ENCODE data around the gene P4HA3.
"Not testable (repeated sequence)": the region's sequence is repeated elsewhere in the genome, so short reads cannot be mapped to it uniquely, and the experiment has no call there.

Gene P4HA3

DNA sequence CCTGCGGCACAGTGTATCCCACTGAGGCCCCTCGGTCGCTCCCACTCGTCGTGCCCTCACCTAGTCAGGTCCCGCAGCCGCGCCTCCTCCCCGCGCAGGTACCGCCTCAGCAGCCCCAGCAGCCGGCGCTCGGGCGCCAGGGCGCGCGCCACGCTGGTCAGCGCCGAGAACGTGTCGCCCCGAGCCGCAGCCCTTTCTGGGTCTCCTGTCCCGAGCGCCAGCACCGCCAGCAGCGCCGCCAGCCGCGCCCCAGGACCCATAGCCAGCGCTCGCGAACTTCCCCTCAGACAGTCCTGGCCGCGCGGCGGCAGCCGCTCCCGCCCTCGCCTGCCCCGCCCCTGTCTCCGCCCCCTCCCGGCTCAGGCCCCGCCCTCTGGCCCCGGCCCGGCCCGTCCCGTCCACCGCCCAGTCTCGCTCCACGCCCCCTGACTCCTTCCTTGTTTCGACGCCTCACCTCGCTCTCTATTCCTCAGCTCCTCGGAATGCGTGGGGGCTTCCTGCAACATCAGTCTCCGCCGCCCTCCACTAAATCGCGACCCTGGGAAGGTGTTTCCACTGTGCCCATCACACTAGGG lies at the start of gene P4HA3:
Gene P4HA3 (minus strand): TSS at position 289 of the 575 bp plus-strand sequence. CDS start 29 bp downstream, at position 260.
- peak; percentile 63 for DNase-seq

DNA sequence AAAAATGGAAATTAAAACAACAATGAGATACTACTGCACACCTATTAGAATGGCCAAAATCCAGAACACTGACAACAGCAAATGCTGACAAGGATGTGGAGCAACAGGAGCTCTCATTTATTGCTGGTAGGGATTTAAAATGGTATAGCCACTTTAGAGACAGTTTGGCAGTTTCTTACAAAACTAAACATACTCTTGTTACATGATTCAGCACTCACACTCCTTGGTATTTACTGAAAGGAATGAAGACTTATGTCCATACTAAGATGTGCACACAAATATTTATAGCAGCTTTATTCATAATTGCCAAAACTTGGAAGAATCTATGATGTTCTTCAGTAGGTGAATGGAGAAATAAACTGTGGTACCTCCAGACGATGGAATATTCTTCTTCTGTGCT lies 46.0 kb upstream of the P4HA3 start:
- DNase-seq: no peak

DNA sequence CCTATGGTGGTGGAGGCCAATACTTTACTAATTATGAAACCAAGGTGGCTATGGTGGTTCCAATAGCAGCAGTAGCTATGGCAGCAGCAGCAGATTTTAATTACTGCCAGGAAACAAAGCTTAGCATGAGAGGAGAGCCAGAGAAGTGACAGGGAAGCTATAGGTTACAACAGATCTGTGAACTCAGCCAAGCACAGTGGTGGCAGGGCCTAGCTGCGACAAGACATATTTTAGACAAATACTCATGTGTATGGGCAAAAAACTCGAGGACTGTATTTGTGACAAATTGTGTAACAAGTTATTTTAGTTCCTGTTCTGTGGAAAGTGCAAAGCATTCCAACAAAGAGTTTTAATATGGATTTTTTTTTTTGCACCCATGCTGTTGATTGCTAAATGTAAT lies 44.2 kb upstream of the P4HA3 start:
- no peak for DNase-seq

DNA sequence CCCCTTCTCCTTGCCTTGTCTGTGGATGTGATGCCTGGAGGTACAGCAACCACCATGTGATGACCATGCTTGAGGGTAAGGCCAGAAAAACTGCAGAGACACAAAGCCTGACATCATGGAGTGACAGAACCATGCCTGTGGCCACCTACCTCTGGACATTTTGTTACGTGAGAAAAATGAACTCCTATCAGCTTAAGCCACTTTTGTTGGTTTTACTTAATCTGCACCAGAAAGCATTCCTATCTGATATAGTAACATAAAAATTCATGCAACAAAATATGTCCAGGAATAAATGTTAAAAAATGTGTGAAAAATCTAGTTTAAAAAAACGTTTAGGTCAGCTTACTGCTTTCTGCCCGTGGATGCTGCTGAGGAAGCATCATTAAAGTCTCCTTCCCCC lies 42.6 kb upstream of the P4HA3 start:
- DNase-seq: no peak

DNA sequence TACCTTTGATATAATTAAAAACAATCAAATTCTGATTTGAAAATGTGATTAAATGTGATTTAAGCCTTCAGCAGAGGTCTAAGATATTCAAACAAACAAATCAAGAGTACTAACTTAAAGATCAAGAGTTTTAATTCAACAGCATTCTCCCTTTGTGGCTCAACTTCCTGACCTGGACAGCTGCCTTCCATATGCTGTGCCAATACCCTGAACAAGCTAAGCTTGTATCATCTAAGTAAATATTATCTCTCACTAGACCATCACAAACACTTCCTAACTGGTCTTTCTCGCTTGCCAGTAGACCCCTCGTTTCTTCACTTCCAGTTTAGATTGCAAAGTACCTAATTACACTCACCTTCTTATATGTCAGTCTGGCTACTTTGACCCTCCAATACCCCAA lies 35.9 kb upstream of the P4HA3 start:
- DNase-seq: no peak

DNA sequence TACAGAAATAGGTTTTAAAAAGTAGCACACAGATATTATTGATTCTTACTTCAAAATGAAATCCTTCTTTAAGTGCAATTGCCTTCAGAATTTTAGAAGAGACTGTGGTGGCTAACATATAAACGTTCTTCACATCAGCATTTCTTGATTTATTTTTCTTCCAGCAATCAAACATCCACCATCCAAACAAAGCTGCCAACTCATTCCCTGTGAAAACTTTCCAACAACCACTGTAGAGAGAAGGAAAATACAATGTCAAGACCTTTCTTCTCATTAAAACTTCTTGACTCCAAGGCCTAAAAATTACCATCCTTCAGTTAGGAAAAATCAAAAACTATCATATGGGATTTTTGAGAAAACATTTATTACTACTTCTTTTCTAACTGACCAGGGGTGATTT lies 34.0 kb upstream of the P4HA3 start:
- DNase-seq: no peak

DNA sequence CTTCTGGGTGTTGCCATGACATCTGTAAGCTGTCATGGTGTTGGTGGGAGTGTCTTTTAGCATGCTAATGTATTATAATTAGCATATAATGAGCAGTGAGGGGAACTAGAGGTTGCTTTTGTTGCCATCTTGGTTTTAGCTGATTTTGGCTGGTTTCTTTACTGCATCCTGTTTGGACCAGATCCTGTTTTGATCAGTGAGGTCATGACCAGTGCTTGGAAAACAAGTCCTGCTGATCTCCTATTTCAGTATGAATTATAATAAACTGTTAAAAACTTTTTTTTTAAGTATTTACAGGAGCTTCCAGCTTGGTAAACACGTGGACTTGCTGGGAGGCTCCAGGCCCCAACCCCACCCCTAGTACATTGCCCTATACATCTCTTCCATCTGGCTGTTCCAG lies 30.5 kb upstream of the P4HA3 start:
- DNase-seq: no peak

DNA sequence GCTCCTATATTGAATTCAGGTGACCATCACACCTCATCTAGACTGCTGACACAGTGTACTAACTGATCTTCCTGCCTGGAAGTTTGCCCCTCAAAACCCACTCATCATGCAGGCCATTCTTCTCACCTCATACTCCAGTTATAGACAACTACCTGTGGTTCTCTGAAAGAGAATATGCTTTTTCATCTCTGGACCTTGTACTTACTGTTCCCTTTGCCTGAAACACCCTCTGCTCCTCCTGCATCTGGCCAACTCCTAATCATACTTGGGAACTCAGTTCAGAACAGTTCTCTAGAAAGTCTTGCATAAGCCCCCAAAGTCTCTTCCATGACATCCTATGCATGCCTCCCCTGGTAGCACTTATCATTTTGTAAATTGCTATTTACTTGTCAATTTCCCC lies 28.2 kb upstream of the P4HA3 start:
- no peak for DNase-seq

DNA sequence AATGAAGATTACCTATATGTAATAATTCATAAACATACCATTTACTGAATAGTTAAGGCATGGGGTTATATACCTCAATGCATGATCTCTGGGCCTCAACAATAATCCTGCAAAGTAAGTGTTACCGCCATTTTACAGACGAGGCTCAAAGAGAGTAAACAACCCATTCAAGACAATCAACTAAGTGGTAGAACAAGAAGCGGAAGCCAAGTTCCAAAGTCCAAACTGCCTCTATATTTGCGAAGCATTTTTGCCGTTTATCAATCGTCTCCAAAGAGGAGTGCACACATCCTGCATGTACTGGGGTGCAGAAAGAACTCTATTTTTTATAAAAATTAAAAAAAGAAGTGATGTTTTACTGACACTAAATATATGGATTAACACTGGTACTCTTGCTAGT lies 27.5 kb upstream of the P4HA3 start:
- no peak for DNase-seq

DNA sequence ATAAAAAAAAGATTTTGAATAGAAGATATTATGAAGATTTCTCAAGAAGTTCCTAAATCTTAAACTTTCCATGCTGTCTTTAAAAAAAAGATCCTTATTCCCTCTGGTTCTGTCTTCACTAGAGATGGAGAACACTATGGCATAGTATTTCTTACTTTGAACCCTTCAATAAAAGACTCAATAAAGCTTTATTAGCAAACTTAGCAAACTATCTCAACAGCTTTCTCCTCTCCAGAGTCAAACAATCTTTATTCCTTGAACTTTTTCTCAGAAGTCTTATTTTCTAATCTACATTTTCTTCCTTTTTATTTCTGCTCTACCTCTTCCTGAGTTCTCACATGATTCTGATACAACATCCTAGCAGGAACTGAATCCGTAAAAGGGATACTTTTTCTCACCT lies 21.8 kb upstream of the P4HA3 start:
- no peak for DNase-seq

DNA sequence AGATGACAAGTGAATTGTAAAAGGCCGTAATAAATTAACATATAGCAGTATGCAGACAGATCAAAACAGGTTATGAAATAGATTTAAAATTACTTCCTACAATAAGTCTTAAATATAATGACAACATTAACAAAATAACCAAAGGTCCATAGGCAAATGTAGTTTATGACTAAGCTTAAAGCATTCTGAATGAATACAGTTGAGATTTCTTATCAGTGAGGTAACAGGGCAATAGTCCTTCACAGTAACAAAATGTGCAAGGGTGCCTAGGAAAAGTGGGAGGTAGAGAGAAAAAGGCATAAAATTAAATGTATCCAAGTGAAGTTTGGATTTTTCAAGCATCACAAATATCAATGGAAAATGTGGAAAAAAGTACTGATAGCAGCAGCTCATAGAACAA lies 20.9 kb upstream of the P4HA3 start:
- no peak for DNase-seq

DNA sequence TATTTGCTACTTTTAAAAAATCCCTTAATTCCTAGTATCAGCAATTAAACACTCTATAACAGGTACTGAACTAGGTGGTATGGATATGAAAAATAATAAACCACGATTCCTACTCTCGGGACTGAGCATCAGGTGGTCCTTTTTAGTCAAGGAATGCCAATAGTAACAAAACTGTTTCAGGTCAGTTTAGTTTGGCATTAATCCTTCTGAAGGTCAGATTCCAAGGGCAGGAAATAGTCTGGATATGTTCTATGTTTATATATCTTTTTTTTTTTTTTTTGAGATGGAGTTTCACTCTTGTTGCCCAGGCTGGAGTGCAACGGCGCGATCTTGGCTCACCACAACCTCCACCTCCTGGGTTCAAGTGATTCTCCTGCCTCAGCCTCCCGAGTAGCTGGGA lies 19.6 kb upstream of the P4HA3 start:
- not testable (repeated sequence) for DNase-seq

DNA sequence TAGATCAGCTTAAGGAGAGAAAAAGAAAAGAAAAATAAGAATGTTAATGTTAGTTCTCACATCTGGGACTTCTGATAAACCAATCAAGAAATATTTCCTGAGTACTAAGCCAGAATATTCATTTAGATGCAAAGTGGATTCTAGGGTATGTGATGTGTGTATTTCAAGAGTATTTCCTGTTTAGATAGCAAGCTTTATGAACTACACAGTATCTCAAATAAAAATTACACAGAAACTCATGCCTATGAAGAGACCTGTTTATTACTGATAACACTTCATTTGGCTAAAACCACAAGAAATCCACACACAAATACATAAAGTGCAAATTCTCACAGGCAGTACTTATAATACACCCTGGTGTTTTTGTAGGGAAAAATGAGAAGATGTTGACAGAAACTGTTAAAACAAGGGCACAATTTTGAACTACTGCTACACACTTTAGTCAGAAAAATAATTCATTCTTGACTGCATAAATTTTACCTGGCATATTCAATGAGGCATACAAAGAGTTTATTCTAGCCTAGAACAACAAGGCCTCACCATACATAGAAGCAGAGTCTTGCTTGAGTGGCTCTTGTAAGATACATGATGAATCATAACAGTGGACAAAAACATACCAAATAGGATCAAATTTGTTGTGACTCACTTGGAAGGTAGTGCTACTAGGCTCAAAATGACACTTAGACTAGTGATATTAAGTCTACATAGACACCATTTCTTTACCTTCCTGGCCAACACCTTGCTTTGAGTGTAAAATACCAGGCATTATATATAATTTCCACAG lies 18.8 kb upstream of the P4HA3 start:
- no peak for DNase-seq

DNA sequence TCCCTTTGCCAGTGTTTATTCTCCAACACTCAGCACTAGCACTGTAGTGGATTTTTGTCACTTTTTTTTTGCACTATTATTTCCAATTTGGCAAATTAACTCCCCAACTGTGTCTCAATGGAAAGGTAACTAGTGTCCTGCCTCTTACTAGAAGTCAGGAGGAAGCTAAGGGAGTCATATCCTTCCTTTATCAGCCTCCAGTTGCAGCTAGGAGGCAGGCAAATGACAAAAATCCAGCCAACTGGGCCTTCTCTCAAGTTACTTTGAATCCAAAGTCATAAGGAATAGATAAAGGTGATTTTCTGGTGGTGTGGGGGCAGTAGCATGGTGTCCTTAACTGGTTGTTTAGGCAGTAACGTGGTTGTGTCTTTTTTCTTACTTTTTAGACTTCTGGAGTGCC lies 15.6 kb upstream of the P4HA3 start:
- no peak for DNase-seq

DNA sequence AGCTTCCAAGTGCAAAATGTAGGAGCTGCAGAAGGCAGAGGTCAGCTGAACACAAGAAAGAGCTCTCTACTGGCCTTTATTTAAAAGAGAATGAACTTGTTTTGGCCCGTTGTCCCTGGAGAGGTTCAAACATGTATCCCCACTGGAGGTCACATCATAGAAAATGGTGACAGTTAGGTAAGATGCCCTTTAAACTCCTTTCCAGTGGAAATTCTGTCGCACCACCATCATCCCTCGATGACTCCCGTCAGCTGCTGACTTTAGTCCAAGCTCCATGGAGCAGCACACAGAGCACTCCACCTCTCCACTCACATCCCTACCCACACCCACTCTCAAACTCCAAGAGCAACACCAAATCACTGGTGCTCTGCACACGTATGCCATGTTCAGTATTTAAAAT lies 15.2 kb upstream of the P4HA3 start:
- DNase-seq: no peak

DNA sequence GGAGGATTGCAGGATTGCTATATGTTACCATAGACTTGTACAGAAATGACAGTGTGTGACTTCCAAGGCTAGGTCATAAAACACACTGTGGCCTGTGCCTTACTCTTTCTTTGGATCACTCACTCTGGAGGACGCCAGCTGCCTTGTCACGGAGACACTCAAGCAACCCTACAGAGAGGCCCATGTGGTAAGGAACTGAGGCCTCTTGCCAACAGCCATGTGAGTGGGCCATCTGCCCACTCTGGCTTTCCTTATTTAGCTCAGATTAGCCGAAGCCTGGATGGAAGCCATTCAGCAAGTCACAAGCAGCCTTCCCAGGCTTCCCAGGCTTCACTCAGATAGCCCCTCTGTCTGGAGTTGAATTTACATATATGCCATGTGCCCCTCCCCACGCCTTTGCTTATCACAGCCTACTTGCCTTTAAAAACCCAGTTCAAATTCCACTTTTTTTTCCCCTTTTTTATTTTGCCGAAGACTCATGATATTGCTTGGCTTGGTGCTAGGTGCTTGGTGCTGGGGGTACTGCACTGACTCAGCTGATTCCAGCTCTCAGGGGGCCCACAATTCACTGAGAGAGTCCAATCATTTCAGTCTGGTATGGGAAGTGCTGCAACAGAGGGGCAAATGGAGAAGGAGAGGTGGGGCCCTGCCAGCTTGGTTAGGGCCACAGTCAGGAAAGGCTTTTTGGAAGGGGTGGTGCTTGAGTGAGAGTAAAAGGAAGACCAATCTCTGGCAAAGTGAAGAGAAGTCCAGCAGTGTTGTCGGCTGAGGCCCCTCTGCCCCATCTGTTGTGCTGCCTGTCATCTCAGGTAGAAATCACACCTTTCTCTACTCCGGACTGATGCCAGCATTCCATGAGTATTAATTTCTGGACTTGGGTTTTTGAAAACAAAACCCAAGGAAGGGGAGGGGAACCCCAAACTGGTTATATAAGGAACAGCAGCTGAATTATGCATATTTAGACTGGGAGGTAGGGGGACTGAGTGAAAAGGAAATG lies 14.5 kb upstream of the P4HA3 start:
- DNase-seq: no peak

DNA sequence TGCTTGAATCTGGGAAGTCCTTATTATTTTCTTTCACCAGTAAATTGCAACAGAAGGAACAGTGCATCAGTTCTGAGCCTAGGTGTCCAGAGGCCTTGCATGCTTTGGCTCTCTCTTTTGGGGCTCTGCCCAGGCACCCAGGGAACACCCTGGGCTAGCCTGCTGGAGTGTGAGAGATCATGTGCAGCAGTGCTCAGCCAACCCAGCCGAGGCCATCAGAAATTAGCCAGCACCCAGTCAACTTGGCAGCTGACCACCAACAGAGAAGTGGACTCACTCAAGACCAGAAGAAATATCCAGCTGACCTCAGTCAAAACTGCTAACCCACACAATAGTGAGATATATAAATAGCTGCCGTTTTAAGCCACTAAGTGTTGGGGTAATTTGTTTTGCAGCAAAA lies 11.2 kb upstream of the P4HA3 start:
- DNase-seq: no peak

DNA sequence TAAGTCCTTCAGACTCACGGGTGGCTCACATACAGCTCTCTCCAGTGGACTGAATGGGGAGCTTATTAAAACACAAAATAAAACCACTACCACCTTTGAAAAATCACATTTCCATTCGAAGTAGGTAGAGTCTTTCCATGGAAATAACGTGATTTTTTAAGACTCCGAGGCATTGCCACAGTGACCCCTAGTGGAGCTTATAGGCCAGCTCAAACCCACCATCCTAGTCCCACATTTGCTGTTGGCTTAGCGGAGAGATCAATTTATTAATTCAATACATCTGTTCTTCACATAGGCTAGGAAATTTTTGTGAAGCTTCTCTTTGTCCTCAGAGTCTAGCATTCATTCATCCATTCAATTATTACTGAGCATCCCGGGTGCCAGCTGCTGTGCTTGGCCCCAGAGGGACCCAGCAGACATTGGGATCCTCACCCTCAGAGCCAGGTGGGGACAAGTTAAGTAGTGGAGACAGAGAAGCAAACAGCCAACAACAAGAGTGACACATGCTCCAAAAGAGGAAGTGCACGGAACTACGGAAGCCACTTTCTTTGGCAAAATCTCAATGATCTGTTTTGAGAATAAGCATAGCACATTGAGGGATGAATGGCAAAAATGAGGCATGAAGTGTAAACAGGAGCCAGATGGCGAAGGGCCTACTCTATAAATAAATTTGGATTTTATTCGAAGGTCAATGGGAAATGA lies 10.2 kb upstream of the P4HA3 start:
- DNase-seq: no peak

DNA sequence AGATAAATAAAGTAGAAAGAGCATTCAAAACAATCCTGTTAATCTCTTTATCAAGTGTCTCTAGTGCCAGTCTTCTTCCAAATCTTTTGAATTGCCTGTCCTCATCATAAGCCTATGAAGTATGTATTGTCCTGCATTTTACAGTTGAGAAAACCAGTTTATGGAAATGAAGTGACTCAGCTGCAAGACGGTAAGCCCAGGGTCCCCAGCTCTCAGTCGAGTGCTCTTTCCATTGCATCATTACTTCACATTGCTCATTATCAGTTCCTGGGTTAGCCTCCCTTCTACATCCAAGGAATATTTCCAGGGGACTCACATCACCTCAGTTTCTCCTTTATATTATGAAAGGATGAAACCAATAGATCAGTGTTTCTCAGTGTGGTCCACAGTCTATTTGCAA lies 9.1 kb upstream of the P4HA3 start:
- DNase-seq: no peak

DNA sequence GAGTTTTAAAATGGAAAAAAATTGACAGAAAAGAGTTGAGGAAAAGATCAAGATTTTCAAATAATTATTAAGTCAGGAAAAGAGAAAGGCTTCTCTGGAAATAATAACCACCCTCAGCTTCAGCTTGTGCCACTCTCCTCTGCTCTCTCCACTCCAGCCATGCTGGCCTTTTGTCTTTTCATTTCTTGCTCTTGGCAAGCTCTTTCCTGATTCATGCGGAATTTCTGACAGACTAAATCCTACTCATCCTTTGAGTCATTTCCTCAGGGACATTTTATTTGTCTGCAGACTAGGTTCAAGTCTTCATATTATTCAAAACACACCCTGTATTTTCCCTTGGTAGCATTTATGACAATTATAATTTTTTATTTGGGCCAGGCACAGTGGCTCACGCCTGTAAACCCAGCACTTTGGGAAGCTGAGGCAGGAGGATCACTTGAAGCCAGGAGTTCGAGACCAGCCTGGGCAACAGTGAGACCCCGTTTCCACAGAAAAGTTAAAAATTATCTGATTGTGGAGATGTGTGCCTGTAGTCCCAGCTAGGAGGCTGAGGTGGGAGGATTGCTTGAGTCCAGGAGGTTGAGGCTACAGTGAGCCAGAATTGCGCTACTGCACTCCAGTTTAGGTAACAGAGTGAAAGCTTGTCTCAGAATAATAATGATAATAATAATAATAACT lies 7.8 kb upstream of the P4HA3 start:
- no peak for DNase-seq

DNA sequence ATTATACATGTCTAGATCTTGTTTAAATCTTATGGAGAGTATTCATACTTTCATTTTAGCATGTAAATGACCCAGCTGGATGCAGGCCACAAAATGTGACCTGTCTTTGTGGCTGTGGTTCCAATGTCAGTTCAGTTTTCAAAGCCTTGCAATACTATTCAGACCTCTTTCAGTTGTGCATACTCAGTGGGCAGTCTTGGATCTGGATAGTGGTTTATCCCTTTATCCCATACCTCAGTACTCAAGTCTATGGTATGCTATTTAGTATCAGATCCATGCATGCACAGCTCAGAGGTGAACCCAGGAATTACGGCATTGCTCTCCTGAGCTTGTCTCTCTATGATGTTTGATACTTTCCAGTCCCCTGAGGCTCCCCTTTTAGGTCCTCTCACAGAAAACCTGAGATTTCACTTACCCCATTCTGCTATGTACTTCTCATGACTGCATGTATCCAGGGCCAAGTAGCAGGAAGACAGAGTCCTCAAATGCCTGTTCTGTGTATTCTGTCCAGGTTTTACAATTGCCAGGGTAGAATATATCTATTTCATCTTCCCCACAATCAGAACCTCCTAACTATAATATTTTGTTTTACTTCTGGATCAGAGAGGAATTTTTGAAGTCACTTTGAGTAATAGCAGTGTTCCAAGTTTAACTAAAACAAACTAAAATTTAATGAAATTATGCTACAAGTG lies 6.9 kb upstream of the P4HA3 start:
- DNase-seq: no peak
